GM19328 (cell line): ENCODE measurements around the gene NSMCE3.

Experiments used
- ATAC-seq: cut with Tn5 transposase; IDR thresholded peaks from one replicate; pipeline ENCODE4 v1.9.1; 2021; ENCODE audit warnings: mild to moderate bottlenecking, moderate library complexity; ENCODE audit not compliant: unreplicated experiment

NSMCE3 gene

GRCh38 chr15:29222129-29222853, 47.3 kb downstream of the NSMCE3 start:
- ATAC-seq, result no peak

DNA sequence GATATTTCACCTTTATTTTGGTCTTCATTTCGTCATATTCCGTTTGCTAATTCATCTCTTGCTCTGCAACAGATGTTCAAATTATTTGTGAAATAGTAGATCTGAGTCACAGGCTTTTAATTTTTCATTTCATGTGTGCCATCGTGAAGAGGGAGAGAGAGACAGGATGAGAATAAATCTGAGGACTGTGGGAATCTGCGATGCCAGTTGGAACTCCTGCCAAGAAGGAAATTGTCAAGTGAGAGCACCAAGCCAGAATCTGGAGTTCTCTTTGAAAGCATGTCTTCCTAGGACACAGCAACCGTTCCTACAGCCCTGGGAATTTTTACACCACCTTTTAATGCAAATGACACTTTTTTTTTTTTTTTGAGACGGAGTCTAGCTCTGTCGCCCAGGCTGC, 48.8 kb downstream of the NSMCE3 start:
- no peak for ATAC-seq

- no peak for ATAC-seq
Observed at GRCh38 chr15:29216955-29217354, 52.7 kb downstream of the NSMCE3 start.
